SK-N-SH (cell line): Measurements from ENCODE around the gene DICER1. TPM values are rescaled to one million over a fixed set of nuclear protein-coding genes. Genes with fewer than 3 reads are reported as not detected.

Experiments
- CTCF ChIA-PET: fragments of 300-600, 350-600 bp; formaldehyde crosslinking; extraction: SDS; loops from one replicate; lab custom pipeline; 2021; lab: Yijun Ruan, JAX
- POLR2A ChIA-PET: fragments of 350-600 bp; sonication (Branson Sonifier 250); formaldehyde crosslinking; extraction: SDS; loops from one replicate; lab custom pipeline; 2020; ENCODE audit warnings: antibody characterized with exemption, inconsistent platforms; lab: Yijun Ruan, JAX
- DNase-seq: peaks from one replicate; pipeline ENCODE4 v3.0.0; 2012
- H2AFZ ChIP-seq: fragments of 200-600 bp; sonication (generic); 2 replicates; pipeline ENCODE4 v1.8.1; 2016; ENCODE audit warnings: antibody characterized with exemption, mild to moderate bottlenecking, low read depth
- H3F3A ChIP-seq: fragments of 200-600 bp; sonication (generic); replicated peaks from 2 replicates; pipeline ENCODE3; 2016; ENCODE audit warnings: antibody characterized with exemption, mild to moderate bottlenecking; ENCODE audit not compliant: insufficient read depth
- H3K27ac ChIP-seq, 2 experiments: fragments of 200-500 bp in 1 of 2; fragments of 200-600 bp in 1 of 2; sonication (Bioruptor generic) in 1 of 2; sonication (generic), shearing (Covaris generic) in 1 of 2; 2 replicates each; pipeline versions ENCODE4 v1.5.1 to v1.6.1; 2014 to 2016; ENCODE audit warnings: low read depth in 2 of 2, inconsistent platforms in 1 of 2, low read length in 1 of 2, mild to moderate bottlenecking in 1 of 2, mixed read lengths in 1 of 2
- H3K27me3 ChIP-seq: fragments of 200-600 bp; sonication (generic), shearing (Covaris generic); 2 replicates; pipeline ENCODE4 v1.6.1; 2016; ENCODE audit warnings: mixed run types; ENCODE audit not compliant: insufficient read depth
- H3K36me3 ChIP-seq, 2 experiments: fragments of 200-500 bp in 1 of 2; fragments of 200-600 bp in 1 of 2; sonication (Bioruptor generic) in 1 of 2; sonication (generic) in 1 of 2; replicated peaks in 1 of 2; 2 replicates each; pipeline versions ENCODE3 to v1.5.1; 2014 to 2016; ENCODE audit warnings: low read length in 1 of 2, mild to moderate bottlenecking in 1 of 2; ENCODE audit not compliant: insufficient read depth in 2 of 2, control insufficient read depth in 1 of 2
- H3K4me1 ChIP-seq, 2 experiments: fragments of 200-500 bp in 1 of 2; fragments of 200-600 bp in 1 of 2; sonication (Bioruptor generic) in 1 of 2; sonication (generic), shearing (Covaris generic) in 1 of 2; 2 replicates each; pipeline versions ENCODE4 v1.5.1 to v1.6.1; 2014 to 2016; ENCODE audit warnings: low read depth in 1 of 2, low read length in 1 of 2, mixed run types in 1 of 2; ENCODE audit not compliant: insufficient read depth in 2 of 2, control insufficient read depth in 1 of 2
- H3K4me2 ChIP-seq: fragments of 200-600 bp; sonication (generic), shearing (Covaris generic); 2 replicates; pipeline ENCODE4 v1.6.1; 2017; ENCODE audit warnings: mixed run types
- H3K4me3 ChIP-seq, 2 experiments: fragments of 200-500 bp in 1 of 2; fragments of 200-600 bp in 1 of 2; sonication (Bioruptor generic) in 1 of 2; sonication (generic), shearing (Covaris generic) in 1 of 2; 2 replicates each; pipeline versions ENCODE4 v1.5.1 to v1.8.1; 2014 to 2016; ENCODE audit warnings: low read depth in 2 of 2, inconsistent platforms in 1 of 2, low read length in 1 of 2, mild to moderate bottlenecking in 1 of 2, mixed read lengths in 1 of 2, moderate library complexity in 1 of 2
- H3K79me2 ChIP-seq: fragments of 200-600 bp; sonication (generic); 2 replicates; pipeline ENCODE4 v1.8.1; 2017; ENCODE audit warnings: mild to moderate bottlenecking; ENCODE audit not compliant: insufficient read depth
- H3K9ac ChIP-seq: fragments of 200-600 bp; sonication (generic); 2 replicates; pipeline ENCODE4 v1.6.1; 2017; ENCODE audit warnings: mixed run types
- H3K9me2 ChIP-seq: fragments of 200-600 bp; sonication (generic); 2 replicates; pipeline ENCODE4 v1.6.1; 2017; ENCODE audit warnings: mixed run types
- H3K9me3 ChIP-seq: fragments of 200-600 bp; sonication (generic); 2 replicates; pipeline ENCODE4 v1.6.1; 2017; ENCODE audit warnings: mixed run types, mild to moderate bottlenecking, moderate library complexity
- H4K20me1 ChIP-seq: fragments of 200-600 bp; sonication (generic); 2 replicates; pipeline ENCODE4 v1.6.1; 2017; ENCODE audit warnings: mild to moderate bottlenecking, mixed run types; ENCODE audit not compliant: insufficient read depth
- CHD2 ChIP-seq: fragments of 150-350 bp; IDR thresholded peaks from 2 replicates; pipeline ENCODE4 v1.6.1; 2018; ENCODE audit warnings: low read length; ENCODE audit not compliant: partially characterized antibody
- CTCF ChIP-seq: fragments of 200-600 bp; sonication (generic); IDR thresholded peaks from 2 replicates; pipeline ENCODE4 v1.6.1; 2017; ENCODE audit warnings: antibody characterized with exemption, mild to moderate bottlenecking, moderate library complexity
- ELF1 ChIP-seq: IDR thresholded peaks from 2 replicates; pipeline ENCODE4 v1.4.0; 2012
- FOSL2 ChIP-seq: IDR thresholded peaks from 2 replicates; pipeline ENCODE4 v1.4.0; 2012; ENCODE audit warnings: low read depth, mild to moderate bottlenecking, moderate library complexity, borderline replicate concordance
- FOXM1 ChIP-seq: IDR thresholded peaks from 2 replicates; pipeline ENCODE4 v1.4.0; 2012; ENCODE audit warnings: low read depth, mild to moderate bottlenecking
- GABPA ChIP-seq: IDR thresholded peaks from 2 replicates; pipeline ENCODE4 v1.4.0; 2012; ENCODE audit warnings: low read depth, mild to moderate bottlenecking
- GATA2 ChIP-seq: sonication (generic); formaldehyde crosslinking; IDR thresholded peaks from 2 replicates; pipeline ENCODE4 v1.5.0; 2020; ENCODE audit warnings: mild to moderate bottlenecking, missing genetic modification reagents
- MXI1 ChIP-seq: IDR thresholded peaks from 2 replicates; pipeline ENCODE4 v1.6.1; 2012; ENCODE audit warnings: mild to moderate bottlenecking, low read depth, low read length, improper control_type of control experiment
- NFIC ChIP-seq: IDR thresholded peaks from 2 replicates; pipeline ENCODE4 v1.4.0; 2012; ENCODE audit warnings: borderline replicate concordance
- RXRA ChIP-seq: IDR thresholded peaks from 2 replicates; pipeline ENCODE4 v1.4.0; 2012; ENCODE audit warnings: low read depth, mild to moderate bottlenecking, borderline replicate concordance
- TAF1 ChIP-seq: IDR thresholded peaks from 2 replicates; pipeline ENCODE4 v1.6.1; 2012; ENCODE audit warnings: low read depth, mild to moderate bottlenecking, low read length, moderate library complexity, borderline replicate concordance
- TEAD4 ChIP-seq: IDR thresholded peaks from 2 replicates; pipeline ENCODE4 v1.4.0; 2012; ENCODE audit warnings: mild to moderate bottlenecking, borderline replicate concordance; ENCODE audit not compliant: insufficient read depth
- USF1 ChIP-seq: IDR thresholded peaks from 2 replicates; pipeline ENCODE4 v1.4.0; 2012; ENCODE audit warnings: low read depth, borderline replicate concordance
- USF2 ChIP-seq: fragments of 150-350 bp; IDR thresholded peaks from 2 replicates; pipeline ENCODE4 v1.6.1; 2017; ENCODE audit warnings: antibody characterized with exemption, low read length, low read depth, borderline replicate concordance
- YY1 ChIP-seq: IDR thresholded peaks from 2 replicates; pipeline ENCODE4 v1.4.0; 2012; ENCODE audit warnings: low read depth, mild to moderate bottlenecking
- WGBS: methylation state at CpG from one replicate; pipeline ENCODE4 v1.1.6; 2017; ENCODE audit warnings: low lambda C conversion rate; 5-methylcytosine and 5-hydroxymethylcytosine counted together
- polyA plus RNA-seq, 3 experiments: library from polyadenylated mRNA; depleted of rRNA; stranded (reverse); fragments of >200 nt; gene quantifications; 2 replicates each; pipeline ENCODE4 v1.2.3, GENCODE V29; 2012
- TF ChIP-seq, protein P1 (sequence below): IDR thresholded peaks from 2 replicates; pipeline ENCODE4 v1.4.0; 2012; ENCODE audit warnings: low read depth, borderline replicate concordance

The DICER1 gene
- polyA plus RNA-seq, 1 of the 3 experiments (the other 2 are of a cell fraction), result 4.7 TPM

- Histone ChIP-seq H3K4me2 (no peak overlapping the region), H3K27me3 (no peaks in the 10 kb centered on the region), H3K4me3 (no peak overlapping the region), H3K9ac (no peak overlapping the region), H3F3A (no peaks in the 10 kb centered on the region), H3K9me2 (no peaks in the 10 kb centered on the region), H3K9me3 (no peaks in the 10 kb centered on the region), H3K36me3 (no peaks in the 10 kb centered on the region), H3K79me2 (no peaks in the 10 kb centered on the region), H4K20me1 (no peaks in the 10 kb centered on the region), H3K4me1 (peaks cover 0 to 17% of the 10 kb centered on the region in 2 experiments; a peak in 2 of 4 replicates), H3K27ac (no peak overlapping the region), H2AFZ (no peak overlapping the region)
- WGBS, result no CpG with 5 or more reads among the region's 4 CpGs
- TF ChIP-seq CTCF, result no peak
- no peak for TF ChIP-seq GATA2 (CRISPR knock-in tag)
- no peak for TF ChIP-seq FOXM1
- TF ChIP-seq YY1, result no peak
- no peak for TF ChIP-seq USF2
- TF ChIP-seq TAF1, result no peak
- TF ChIP-seq FOSL2, result no peak
- no peak for TF ChIP-seq USF1
- DNase-seq, result no peak
- ChIA-PET CTCF (no interaction called here), POLR2A (no interaction called here)
These were observed 89.8 kb downstream of the DICER1 start for GRCh38 chr14:95067526-95067925.

DNA sequence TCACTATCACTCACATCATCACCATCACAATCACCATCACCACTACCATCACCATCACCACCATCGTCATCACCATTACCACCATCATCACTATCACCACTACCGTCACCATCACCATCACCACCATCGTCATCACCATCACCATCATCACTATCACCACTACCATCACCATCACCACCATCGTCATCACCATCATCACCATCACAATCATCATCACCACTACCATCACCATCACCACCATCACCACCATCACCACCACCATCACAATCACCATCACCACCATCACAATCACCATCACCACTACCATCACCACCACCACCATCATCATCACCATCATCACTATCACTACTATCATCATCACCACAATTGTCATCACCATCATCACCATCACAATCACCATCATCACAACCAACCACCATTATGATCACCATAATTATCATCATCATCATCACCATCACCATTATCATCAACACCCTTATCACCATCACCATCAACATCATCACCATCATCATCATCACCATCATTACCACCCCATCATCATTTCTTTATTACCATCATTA, 90.8 kb downstream of the DICER1 start:
- Histone ChIP-seq H3K9ac (no peak overlapping the region), H3K4me2 (no peak overlapping the region), H3K9me3 (no peaks in the 10 kb centered on the region), H3K79me2 (no peaks in the 10 kb centered on the region), H3K4me3 (no peak overlapping the region), H3K9me2 (no peaks in the 10 kb centered on the region), H3K4me1 (peaks cover 0 to 11% of the 10 kb centered on the region in 2 experiments; a peak in 2 of 4 replicates), H4K20me1 (no peaks in the 10 kb centered on the region), H3K27ac (no peak overlapping the region), H3F3A (no peaks in the 10 kb centered on the region), H3K27me3 (no peaks in the 10 kb centered on the region), H2AFZ (no peak overlapping the region), H3K36me3 (no peaks in the 10 kb centered on the region)
- POLR2A ChIA-PET, result no interaction called here
- WGBS, result 60% methylated on average over 4 of the region's 4 CpGs
- DNase-seq, result no peak
- CTCF ChIA-PET, result no interaction called here
- TF ChIP-seq MXI1 (no peak), GATA2 (CRISPR knock-in tag) (no peak), NFIC (no peak), TEAD4 (no peak), GABPA (no peak), CHD2 (no peak), ELF1 (no peak), RXRA (no peak), TAF1 (no peak), USF2 (no peak)
- TF ChIP-seq, protein P1, sequence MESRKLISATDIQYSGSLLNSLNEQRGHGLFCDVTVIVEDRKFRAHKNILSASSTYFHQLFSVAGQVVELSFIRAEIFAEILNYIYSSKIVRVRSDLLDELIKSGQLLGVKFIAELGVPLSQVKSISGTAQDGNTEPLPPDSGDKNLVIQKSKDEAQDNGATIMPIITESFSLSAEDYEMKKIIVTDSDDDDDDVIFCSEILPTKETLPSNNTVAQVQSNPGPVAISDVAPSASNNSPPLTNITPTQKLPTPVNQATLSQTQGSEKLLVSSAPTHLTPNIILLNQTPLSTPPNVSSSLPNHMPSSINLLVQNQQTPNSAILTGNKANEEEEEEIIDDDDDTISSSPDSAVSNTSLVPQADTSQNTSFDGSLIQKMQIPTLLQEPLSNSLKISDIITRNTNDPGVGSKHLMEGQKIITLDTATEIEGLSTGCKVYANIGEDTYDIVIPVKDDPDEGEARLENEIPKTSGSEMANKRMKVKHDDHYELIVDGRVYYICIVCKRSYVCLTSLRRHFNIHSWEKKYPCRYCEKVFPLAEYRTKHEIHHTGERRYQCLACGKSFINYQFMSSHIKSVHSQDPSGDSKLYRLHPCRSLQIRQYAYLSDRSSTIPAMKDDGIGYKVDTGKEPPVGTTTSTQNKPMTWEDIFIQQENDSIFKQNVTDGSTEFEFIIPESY, result no peak
